ENCODE results near the gene RABGAP1L. TPM values are rescaled to one million over a fixed set of nuclear protein-coding genes. Genes with fewer than 3 reads are reported as not detected.

RABGAP1L gene
- total and polyA plus RNA-seq, 4 donors: 4.8 to 53.5 (median 18.8) TPM

DNA sequence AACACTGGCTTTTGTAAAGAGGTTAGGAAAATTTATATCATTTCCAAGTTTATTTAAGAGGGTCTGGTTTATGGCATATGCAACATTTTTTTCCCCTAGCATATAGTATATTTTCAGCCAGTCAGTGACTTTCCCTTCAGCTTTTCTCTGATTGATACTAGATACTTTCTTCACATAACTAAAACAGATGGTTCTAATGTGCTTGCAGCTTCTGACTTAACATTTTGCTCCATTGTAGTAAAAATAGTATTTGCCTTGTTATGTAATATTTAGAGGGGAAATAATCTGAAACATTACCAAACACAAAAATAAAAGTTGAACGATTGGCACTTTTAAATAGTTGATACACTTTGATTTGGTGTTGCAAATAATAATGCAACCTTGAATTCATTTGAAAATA is 480.1 kb downstream of the RABGAP1L start:
- Histone ChIP-seq H3K4me3 (ENCODE audit: low read depth in 1 of 3, low read length in 3 of 3) (no peak overlapping the region), H3K4me1 (ENCODE audit: control insufficient read depth in 4 of 4, insufficient read depth in 4 of 4, low read length in 3 of 4) (no peaks in the 10 kb centered on the region), H3K36me3 (ENCODE audit: control insufficient read depth in 4 of 4, insufficient read depth in 3 of 4, low read depth in 1 of 4, low read length in 3 of 4) (peaks cover 0 to 3% (median 0%) of the 10 kb centered on the region in 4 donors)

GRCh38 chr1:174640783-174641182 is 481.5 kb downstream of the RABGAP1L start:
- H3K9ac ChIP-seq (ENCODE audit: low read depth in 1 of 2, low read length in 2 of 2): no peak overlapping the region
- no peak for DNase-seq (ENCODE audit: low spot score)
- TF ChIP-seq HNF4G (IDR thresholded peaks at IDR 0.05) (no peak), MAX (IDR thresholded peaks at IDR 0.05) (no peak), EGR1 (IDR thresholded peaks at IDR 0.05; ENCODE audit: low read depth in 2 of 2) (no peak), SP1 (IDR thresholded peaks at IDR 0.05) (no peak)
- H3K27ac ChIP-seq (ENCODE audit: low read depth in 1 of 2, low read length in 2 of 2): no peak overlapping the region
- no peaks in the 10 kb centered on the region for H3K4me1 ChIP-seq (ENCODE audit: control insufficient read depth in 4 of 4, insufficient read depth in 4 of 4, low read length in 3 of 4)
- no peaks in the 10 kb centered on the region for H3K27me3 ChIP-seq (ENCODE audit: control insufficient read depth in 4 of 4, insufficient read depth in 4 of 4, low read length in 3 of 4)
- no peak overlapping the region for H3K4me3 ChIP-seq (ENCODE audit: low read depth in 1 of 3, low read length in 3 of 3)
- 79% methylated on average over 1 of the region's 1 CpG for WGBS
- H3K36me3 ChIP-seq (ENCODE audit: control insufficient read depth in 4 of 4, insufficient read depth in 3 of 4, low read depth in 1 of 4, low read length in 3 of 4): peaks cover 0 to 3% (median 0%) of the 10 kb centered on the region in 4 donors
- no peaks in the 10 kb centered on the region for H3K9me3 ChIP-seq (ENCODE audit: control insufficient read depth in 4 of 4, low read length in 3 of 4)

More for the DNA sequence above, 480.1 kb downstream of the RABGAP1L start:
- DNase-seq (ENCODE audit: low spot score): no peak
- TF ChIP-seq JUND (IDR thresholded peaks at IDR 0.05) (no peak), EGR1 (IDR thresholded peaks at IDR 0.05; ENCODE audit: low read depth in 2 of 2) (no peak), TAF1 (conservative IDR thresholded peaks at IDR 0.05) (no peak), ZBTB33 (IDR thresholded peaks at IDR 0.05) (no peak), FOXA1 (IDR thresholded peaks at IDR 0.05) (no peak), GABPA (IDR thresholded peaks at IDR 0.05 in 1 of 2, conservative IDR thresholded peaks at IDR 0.05 in 1 of 2) (no peak)
- Histone ChIP-seq H3K9ac (ENCODE audit: low read depth in 1 of 2, low read length in 2 of 2) (no peak overlapping the region), H3K27me3 (ENCODE audit: control insufficient read depth in 4 of 4, insufficient read depth in 4 of 4, low read length in 3 of 4) (no peaks in the 10 kb centered on the region), H3K9me3 (ENCODE audit: control insufficient read depth in 4 of 4, low read length in 3 of 4) (no peaks in the 10 kb centered on the region), H3K27ac (ENCODE audit: low read depth in 1 of 2, low read length in 2 of 2) (no peak overlapping the region)
- 42% methylated on average over 1 of the region's 1 CpG for WGBS

DNA sequence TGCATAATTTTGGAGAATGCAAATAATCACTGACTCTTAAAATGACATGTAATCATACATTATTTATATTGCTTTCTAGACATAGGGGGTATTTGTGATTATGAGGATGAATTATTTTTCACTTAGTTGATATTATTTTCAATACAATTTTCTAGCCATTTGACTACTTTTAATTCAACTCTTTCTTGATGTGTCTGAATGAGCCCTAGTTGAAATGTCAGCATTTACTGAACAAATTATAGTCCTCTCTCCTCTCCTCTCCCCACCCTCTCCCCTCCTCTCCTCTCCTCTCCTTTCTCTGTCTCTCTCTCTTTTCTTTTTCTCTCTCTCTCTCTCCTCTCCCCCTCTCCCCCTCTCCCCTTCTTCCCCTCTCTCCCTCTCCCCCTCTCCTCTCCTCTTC is 483.1 kb downstream of the RABGAP1L start:
- no peaks in the 10 kb centered on the region for H3K4me1 ChIP-seq (ENCODE audit: control insufficient read depth in 4 of 4, insufficient read depth in 4 of 4, low read length in 3 of 4)
- H3K27ac ChIP-seq (ENCODE audit: low read depth in 1 of 2, low read length in 2 of 2): no peak overlapping the region

More for the DNA sequence above, 483.1 kb downstream of the RABGAP1L start:
- Histone ChIP-seq H3K9ac (ENCODE audit: low read depth in 1 of 2, low read length in 2 of 2) (no peak overlapping the region), H3K27me3 (ENCODE audit: control insufficient read depth in 4 of 4, insufficient read depth in 4 of 4, low read length in 3 of 4) (no peaks in the 10 kb centered on the region), H3K9me3 (ENCODE audit: control insufficient read depth in 4 of 4, low read length in 3 of 4) (no peaks in the 10 kb centered on the region), H3K36me3 (ENCODE audit: control insufficient read depth in 4 of 4, insufficient read depth in 3 of 4, low read depth in 1 of 4, low read length in 3 of 4) (peaks cover 0 to 3% (median 0%) of the 10 kb centered on the region in 4 donors), H3K4me3 (ENCODE audit: low read depth in 1 of 3, low read length in 3 of 3) (no peak overlapping the region)
- TF ChIP-seq ZBTB33 (IDR thresholded peaks at IDR 0.05): no peak
- TF ChIP-seq, protein P1, sequence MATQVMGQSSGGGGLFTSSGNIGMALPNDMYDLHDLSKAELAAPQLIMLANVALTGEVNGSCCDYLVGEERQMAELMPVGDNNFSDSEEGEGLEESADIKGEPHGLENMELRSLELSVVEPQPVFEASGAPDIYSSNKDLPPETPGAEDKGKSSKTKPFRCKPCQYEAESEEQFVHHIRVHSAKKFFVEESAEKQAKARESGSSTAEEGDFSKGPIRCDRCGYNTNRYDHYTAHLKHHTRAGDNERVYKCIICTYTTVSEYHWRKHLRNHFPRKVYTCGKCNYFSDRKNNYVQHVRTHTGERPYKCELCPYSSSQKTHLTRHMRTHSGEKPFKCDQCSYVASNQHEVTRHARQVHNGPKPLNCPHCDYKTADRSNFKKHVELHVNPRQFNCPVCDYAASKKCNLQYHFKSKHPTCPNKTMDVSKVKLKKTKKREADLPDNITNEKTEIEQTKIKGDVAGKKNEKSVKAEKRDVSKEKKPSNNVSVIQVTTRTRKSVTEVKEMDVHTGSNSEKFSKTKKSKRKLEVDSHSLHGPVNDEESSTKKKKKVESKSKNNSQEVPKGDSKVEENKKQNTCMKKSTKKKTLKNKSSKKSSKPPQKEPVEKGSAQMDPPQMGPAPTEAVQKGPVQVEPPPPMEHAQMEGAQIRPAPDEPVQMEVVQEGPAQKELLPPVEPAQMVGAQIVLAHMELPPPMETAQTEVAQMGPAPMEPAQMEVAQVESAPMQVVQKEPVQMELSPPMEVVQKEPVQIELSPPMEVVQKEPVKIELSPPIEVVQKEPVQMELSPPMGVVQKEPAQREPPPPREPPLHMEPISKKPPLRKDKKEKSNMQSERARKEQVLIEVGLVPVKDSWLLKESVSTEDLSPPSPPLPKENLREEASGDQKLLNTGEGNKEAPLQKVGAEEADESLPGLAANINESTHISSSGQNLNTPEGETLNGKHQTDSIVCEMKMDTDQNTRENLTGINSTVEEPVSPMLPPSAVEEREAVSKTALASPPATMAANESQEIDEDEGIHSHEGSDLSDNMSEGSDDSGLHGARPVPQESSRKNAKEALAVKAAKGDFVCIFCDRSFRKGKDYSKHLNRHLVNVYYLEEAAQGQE (IDR thresholded peaks at IDR 0.05): no peak
- TF ChIP-seq TAF1 (conservative IDR thresholded peaks at IDR 0.05): no peak
- TF ChIP-seq HNF4A (conservative IDR thresholded peaks at IDR 0.05): no peak
- TF ChIP-seq HNF4G (IDR thresholded peaks at IDR 0.05): no peak
- TF ChIP-seq MAX (IDR thresholded peaks at IDR 0.05): no peak
- TF ChIP-seq SP1 (IDR thresholded peaks at IDR 0.05): no peak
- TF ChIP-seq NR2F2 (IDR thresholded peaks at IDR 0.05): no peak
- TF ChIP-seq, protein P2, sequence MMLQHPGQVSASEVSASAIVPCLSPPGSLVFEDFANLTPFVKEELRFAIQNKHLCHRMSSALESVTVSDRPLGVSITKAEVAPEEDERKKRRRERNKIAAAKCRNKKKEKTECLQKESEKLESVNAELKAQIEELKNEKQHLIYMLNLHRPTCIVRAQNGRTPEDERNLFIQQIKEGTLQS (IDR thresholded peaks at IDR 0.05): no peak
- TF ChIP-seq GABPA (IDR thresholded peaks at IDR 0.05 in 1 of 2, conservative IDR thresholded peaks at IDR 0.05 in 1 of 2): no peak
- TF ChIP-seq, protein P3, sequence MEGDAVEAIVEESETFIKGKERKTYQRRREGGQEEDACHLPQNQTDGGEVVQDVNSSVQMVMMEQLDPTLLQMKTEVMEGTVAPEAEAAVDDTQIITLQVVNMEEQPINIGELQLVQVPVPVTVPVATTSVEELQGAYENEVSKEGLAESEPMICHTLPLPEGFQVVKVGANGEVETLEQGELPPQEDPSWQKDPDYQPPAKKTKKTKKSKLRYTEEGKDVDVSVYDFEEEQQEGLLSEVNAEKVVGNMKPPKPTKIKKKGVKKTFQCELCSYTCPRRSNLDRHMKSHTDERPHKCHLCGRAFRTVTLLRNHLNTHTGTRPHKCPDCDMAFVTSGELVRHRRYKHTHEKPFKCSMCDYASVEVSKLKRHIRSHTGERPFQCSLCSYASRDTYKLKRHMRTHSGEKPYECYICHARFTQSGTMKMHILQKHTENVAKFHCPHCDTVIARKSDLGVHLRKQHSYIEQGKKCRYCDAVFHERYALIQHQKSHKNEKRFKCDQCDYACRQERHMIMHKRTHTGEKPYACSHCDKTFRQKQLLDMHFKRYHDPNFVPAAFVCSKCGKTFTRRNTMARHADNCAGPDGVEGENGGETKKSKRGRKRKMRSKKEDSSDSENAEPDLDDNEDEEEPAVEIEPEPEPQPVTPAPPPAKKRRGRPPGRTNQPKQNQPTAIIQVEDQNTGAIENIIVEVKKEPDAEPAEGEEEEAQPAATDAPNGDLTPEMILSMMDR (IDR thresholded peaks at IDR 0.05; ENCODE audit: low read depth, low read length, missing input control): no peak
- no peak for TF ChIP-seq FOXA1 (IDR thresholded peaks at IDR 0.05)
- no peak for TF ChIP-seq EGR1 (IDR thresholded peaks at IDR 0.05; ENCODE audit: low read depth in 2 of 2)
- no peak for TF ChIP-seq JUND (IDR thresholded peaks at IDR 0.05)
- TF ChIP-seq RAD21 (IDR thresholded peaks at IDR 0.05): no peak
- no peak for TF ChIP-seq RXRA (IDR thresholded peaks at IDR 0.05)
- TF ChIP-seq YY1 (IDR thresholded peaks at IDR 0.05): no peak
- TF ChIP-seq FOXA2 (IDR thresholded peaks at IDR 0.05): no peak
- no peak for DNase-seq (ENCODE audit: low spot score)

Measured in liver (tissue), 9 donors.